Measurements from ENCODE around the gene FAM168A. TPM values are rescaled to one million over a fixed set of nuclear protein-coding genes. Genes with fewer than 3 reads are reported as not detected.

The FAM168A gene
- polyA plus RNA-seq, 4 donors: 42.2 to 50.6 (median 46.0) TPM

- no peak for DNase-seq (ENCODE audit: low read depth in 4 of 4, low spot score in 3 of 4)
Measured at GRCh38 chr11:73525611-73526010, 72.3 kb downstream of the FAM168A start.

GRCh38 chr11:73524774-73525173 is 73.1 kb downstream of the FAM168A start:
- no peak for DNase-seq (ENCODE audit: low read depth in 4 of 4, low spot score in 3 of 4)

- DNase-seq (ENCODE audit: low read depth in 4 of 4, low spot score in 3 of 4): no peak
Measured at GRCh38 chr11:73521621-73522020, 76.3 kb downstream of the FAM168A start.

GRCh38 chr11:73520353-73521061 is 77.4 kb downstream of the FAM168A start:
- no peak for DNase-seq (ENCODE audit: low read depth in 4 of 4, low spot score in 3 of 4)

- no peak for DNase-seq (ENCODE audit: low read depth in 4 of 4, low spot score in 3 of 4)
Measured at GRCh38 chr11:73519266-73519665, 78.6 kb downstream of the FAM168A start.

GRCh38 chr11:73518195-73518594 is 79.7 kb downstream of the FAM168A start:
- no peak for DNase-seq (ENCODE audit: low read depth in 4 of 4, low spot score in 3 of 4)

- no peak for DNase-seq (ENCODE audit: low read depth in 4 of 4, low spot score in 3 of 4)
Measured at GRCh38 chr11:73516080-73516479, 81.8 kb downstream of the FAM168A start.

GRCh38 chr11:73513707-73514106 is 84.2 kb downstream of the FAM168A start:
- no peak for DNase-seq (ENCODE audit: low read depth in 4 of 4, low spot score in 3 of 4)

GRCh38 chr11:73510877-73511276 is 87.0 kb downstream of the FAM168A start:
- no peak for DNase-seq (ENCODE audit: low read depth in 4 of 4, low spot score in 3 of 4)

- no peak for DNase-seq (ENCODE audit: low read depth in 4 of 4, low spot score in 3 of 4)
Measured at GRCh38 chr11:73510106-73510505, 87.8 kb downstream of the FAM168A start.

GRCh38 chr11:73509188-73509587 is 88.7 kb downstream of the FAM168A start:
- DNase-seq (ENCODE audit: low read depth in 4 of 4, low spot score in 3 of 4): no peak

GRCh38 chr11:73508243-73509176 is 89.4 kb downstream of the FAM168A start:
- DNase-seq (ENCODE audit: low read depth in 4 of 4, low spot score in 3 of 4): no peak

GRCh38 chr11:73507086-73507485 is 90.8 kb downstream of the FAM168A start:
- DNase-seq (ENCODE audit: low read depth in 4 of 4, low spot score in 3 of 4): no peak

- DNase-seq (ENCODE audit: low read depth in 4 of 4, low spot score in 3 of 4): no peak
Measured at GRCh38 chr11:73506038-73506437, 91.9 kb downstream of the FAM168A start.

GRCh38 chr11:73498343-73498742 is 99.6 kb downstream of the FAM168A start:
- DNase-seq (ENCODE audit: low read depth in 4 of 4, low spot score in 3 of 4): no peak

- DNase-seq (ENCODE audit: low read depth in 4 of 4, low spot score in 3 of 4): no peak
Measured at GRCh38 chr11:73496134-73496533, 101.8 kb downstream of the FAM168A start.

GRCh38 chr11:73495731-73496130 is 102.2 kb downstream of the FAM168A start:
- DNase-seq (ENCODE audit: low read depth in 4 of 4, low spot score in 3 of 4): no peak

GRCh38 chr11:73493956-73494598 is 103.8 kb downstream of the FAM168A start:
- no peak for DNase-seq (ENCODE audit: low read depth in 4 of 4, low spot score in 3 of 4)

GRCh38 chr11:73481626-73482025 is 116.3 kb downstream of the FAM168A start:
- no peak for DNase-seq (ENCODE audit: low read depth in 4 of 4, low spot score in 3 of 4)

- DNase-seq (ENCODE audit: low read depth in 4 of 4, low spot score in 3 of 4): no peak
Measured at GRCh38 chr11:73480677-73481076, 117.2 kb downstream of the FAM168A start.

GRCh38 chr11:73478737-73479347 is 119.1 kb downstream of the FAM168A start:
- DNase-seq (ENCODE audit: low read depth in 4 of 4, low spot score in 3 of 4): no peak

Measured in left renal pelvis (tissue), 4 donors.